HG03095 (cell line): Measurements from ENCODE around the gene POGLUT2.

Experiments used
- ATAC-seq: cut with Tn5 transposase; IDR thresholded peaks from one replicate; pipeline ENCODE4 v1.9.1; 2021; ENCODE audit warnings: moderate library complexity; ENCODE audit not compliant: unreplicated experiment

The POGLUT2 gene

GRCh38 chr13:102770435-102770834 is 28.3 kb downstream of the POGLUT2 start:
- ATAC-seq = no peak

- no peak for ATAC-seq
Observed at GRCh38 chr13:102769679-102770078, 29.1 kb downstream of the POGLUT2 start.

- ATAC-seq = no peak
Observed at GRCh38 chr13:102768909-102769308, 29.9 kb downstream of the POGLUT2 start.

- no peak for ATAC-seq
Observed at GRCh38 chr13:102763741-102764140, 35.0 kb downstream of the POGLUT2 start.

- no peak for ATAC-seq
Observed at GRCh38 chr13:102761071-102761470, 37.7 kb downstream of the POGLUT2 start.

- no peak for ATAC-seq
Observed at GRCh38 chr13:102758842-102759241, 39.9 kb downstream of the POGLUT2 start.

GRCh38 chr13:102757006-102757405 is 41.8 kb downstream of the POGLUT2 start:
- no peak for ATAC-seq

- ATAC-seq = no peak
Observed at GRCh38 chr13:102751886-102752285, 46.9 kb downstream of the POGLUT2 start.

- no peak for ATAC-seq
Observed at GRCh38 chr13:102742506-102742905, 56.3 kb downstream of the POGLUT2 start.

GRCh38 chr13:102742101-102742500 is 56.7 kb downstream of the POGLUT2 start:
- ATAC-seq = no peak
